Measurements from ENCODE around the gene ZNF521. TPM values are rescaled to one million over a fixed set of nuclear protein-coding genes. Genes with fewer than 3 reads are reported as not detected.

Gene ZNF521
- total RNA-seq, 3 donors from 2014 or later = 30.2 to 67.5 (median 51.8) TPM

GRCh38 chr18:25123438-25124232, 228.3 kb downstream of the ZNF521 start:
- Histone ChIP-seq H3K9me3 (no peaks in the 10 kb centered on the region), H3K27me3 (no peaks in the 10 kb centered on the region), H3K4me1 (peaks cover 0 to 10% of the 10 kb centered on the region in 2 donors), H3K4me3 (no peak overlapping the region), H3K27ac (no peak overlapping the region), H3K36me3 (no peaks in the 10 kb centered on the region)
- DNase-seq (ENCODE audit: low spot score in 2 of 2) = no peak
- intact Hi-C loops (cut with DNase I; ENCODE audit: low total_unique reads) = no loop called here
- TF ChIP-seq, protein P1, sequence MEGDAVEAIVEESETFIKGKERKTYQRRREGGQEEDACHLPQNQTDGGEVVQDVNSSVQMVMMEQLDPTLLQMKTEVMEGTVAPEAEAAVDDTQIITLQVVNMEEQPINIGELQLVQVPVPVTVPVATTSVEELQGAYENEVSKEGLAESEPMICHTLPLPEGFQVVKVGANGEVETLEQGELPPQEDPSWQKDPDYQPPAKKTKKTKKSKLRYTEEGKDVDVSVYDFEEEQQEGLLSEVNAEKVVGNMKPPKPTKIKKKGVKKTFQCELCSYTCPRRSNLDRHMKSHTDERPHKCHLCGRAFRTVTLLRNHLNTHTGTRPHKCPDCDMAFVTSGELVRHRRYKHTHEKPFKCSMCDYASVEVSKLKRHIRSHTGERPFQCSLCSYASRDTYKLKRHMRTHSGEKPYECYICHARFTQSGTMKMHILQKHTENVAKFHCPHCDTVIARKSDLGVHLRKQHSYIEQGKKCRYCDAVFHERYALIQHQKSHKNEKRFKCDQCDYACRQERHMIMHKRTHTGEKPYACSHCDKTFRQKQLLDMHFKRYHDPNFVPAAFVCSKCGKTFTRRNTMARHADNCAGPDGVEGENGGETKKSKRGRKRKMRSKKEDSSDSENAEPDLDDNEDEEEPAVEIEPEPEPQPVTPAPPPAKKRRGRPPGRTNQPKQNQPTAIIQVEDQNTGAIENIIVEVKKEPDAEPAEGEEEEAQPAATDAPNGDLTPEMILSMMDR (IDR thresholded peaks at IDR 0.05) = no peak
- TF ChIP-seq POLR2A (IDR thresholded peaks at IDR 0.05) (no peak), POLR2AphosphoS5 (IDR thresholded peaks at IDR 0.05) (no peak)

DNA sequence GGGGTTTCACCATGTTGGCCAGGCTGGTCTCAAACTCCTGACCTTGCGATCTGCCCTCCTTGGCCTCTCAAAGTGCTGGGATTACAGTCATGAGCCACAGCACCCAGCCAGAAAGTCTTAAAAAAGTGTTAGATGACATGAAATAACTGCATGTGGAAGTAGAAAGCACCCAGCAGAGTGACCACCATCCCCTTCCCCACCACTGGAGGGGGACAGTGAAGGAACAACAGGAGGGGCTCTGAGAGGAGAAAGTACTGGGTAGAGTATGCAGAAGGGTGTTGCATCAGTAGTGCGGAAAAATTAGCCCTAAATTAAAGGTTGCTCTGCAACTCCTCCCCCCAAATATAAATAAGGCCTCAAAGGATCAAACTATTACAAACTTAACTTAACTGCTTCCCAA, 230.5 kb downstream of the ZNF521 start:
- Histone ChIP-seq H3K36me3 (no peaks in the 10 kb centered on the region), H3K9me3 (peaks cover 0 to 13% of the 10 kb centered on the region in 2 donors), H3K27ac (no peak overlapping the region), H3K4me3 (no peak overlapping the region), H3K27me3 (no peaks in the 10 kb centered on the region), H3K4me1 (peaks cover 0 to 3% of the 10 kb centered on the region in 2 donors)
- intact Hi-C loops (cut with DNase I; ENCODE audit: low total_unique reads) = no loop called here
- DNase-seq (ENCODE audit: low spot score in 2 of 2) = no peak
- TF ChIP-seq POLR2A (IDR thresholded peaks at IDR 0.05) (no peak), POLR2AphosphoS5 (IDR thresholded peaks at IDR 0.05) (no peak)
- TF ChIP-seq, protein P1 (IDR thresholded peaks at IDR 0.05) = no peak

- H3K27ac ChIP-seq = no peak overlapping the region
- H3K36me3 ChIP-seq = no peaks in the 10 kb centered on the region
- H3K9me3 ChIP-seq = peaks cover 0 to 13% of the 10 kb centered on the region in 2 donors
- H3K4me3 ChIP-seq = no peak overlapping the region
- no peaks in the 10 kb centered on the region for H3K27me3 ChIP-seq
- intact Hi-C loops (cut with DNase I; ENCODE audit: low total_unique reads) = no loop called here
- no peaks in the 10 kb centered on the region for H3K4me1 ChIP-seq
- TF ChIP-seq POLR2A (IDR thresholded peaks at IDR 0.05) = no peak
- TF ChIP-seq, protein P1 (IDR thresholded peaks at IDR 0.05) = no peak
- no peak for TF ChIP-seq POLR2AphosphoS5 (IDR thresholded peaks at IDR 0.05)
- DNase-seq (ENCODE audit: low spot score in 2 of 2) = no peak
These were observed 238.4 kb downstream of the ZNF521 start for GRCh38 chr18:25113566-25113965.

GRCh38 chr18:25112821-25113434, 239.0 kb downstream of the ZNF521 start:
- H3K27ac ChIP-seq = no peak overlapping the region
- no peaks in the 10 kb centered on the region for H3K4me1 ChIP-seq
- DNase-seq (ENCODE audit: low spot score in 2 of 2) = no peak
- H3K4me3 ChIP-seq = no peak overlapping the region
- intact Hi-C loops (cut with DNase I; ENCODE audit: low total_unique reads) = no loop called here
- H3K9me3 ChIP-seq = peaks cover 0 to 10% of the 10 kb centered on the region in 2 donors
- TF ChIP-seq POLR2A (IDR thresholded peaks at IDR 0.05) = no peak
- TF ChIP-seq, protein P1 (IDR thresholded peaks at IDR 0.05) = no peak
- TF ChIP-seq POLR2AphosphoS5 (IDR thresholded peaks at IDR 0.05) = no peak
- no peaks in the 10 kb centered on the region for H3K36me3 ChIP-seq
- no peaks in the 10 kb centered on the region for H3K27me3 ChIP-seq

All from breast epithelium (tissue), 4 donors.